HepG2 (cell line): Measurements from ENCODE around the gene ORMDL3. TPM values are rescaled to one million over a fixed set of nuclear protein-coding genes. Genes with fewer than 3 reads are reported as not detected.

Source experiments
- ATAC-seq: fragments of 200-7000 bp; cut with Tn5 transposase; 3 replicates; pipeline ENCODE4 v1.9.1; 2020; ENCODE audit warnings: mild to moderate bottlenecking, moderate library complexity
- BruUV-seq: library from RNA; stranded (reverse); fragments of 400-500 nt; replicated peaks from 2 replicates; lab custom pipeline; 2021; lab: Mats Ljungman, UMichigan
- CTCF ChIA-PET: fragments of 300-600 bp; formaldehyde crosslinking; extraction: SDS; loops from one replicate; lab custom pipeline; 2021; ENCODE audit warnings: low total read pairs, inconsistent platforms, low intra/inter-chr PET ratio; lab: Yijun Ruan, JAX
- POLR2A ChIA-PET: fragments of 350-600 bp; sonication (Branson Sonifier 250); formaldehyde crosslinking; loops from one replicate; lab custom pipeline; 2020; ENCODE audit warnings: antibody characterized with exemption, inconsistent platforms; lab: Yijun Ruan, JAX
- DNase-seq: peaks from one replicate; pipeline ENCODE4 v3.0.0-alpha.2; 2015; ENCODE audit warnings: low spot score
- FAIRE-seq: peaks from 3 replicates; lab custom pipeline; 2011; peaks lifted over from hg19 to GRCh38; lab: Jason Lieb, UNC
- H2AFZ ChIP-seq: one replicate; pipeline ENCODE4 v1.6.1; 2011; ENCODE audit warnings: low read length, inconsistent platforms
- H3K27ac ChIP-seq: fragments of 300-600 bp; 3 replicates; pipeline ENCODE4 v1.8.0; 2011; ENCODE audit warnings: mixed run types, mild to moderate bottlenecking, mixed read lengths, low read length, inconsistent platforms; ENCODE audit not compliant: insufficient read depth; ENCODE audit errors: extremely low read length
- H3K27me3 ChIP-seq, 2 experiments: fragments of 200-600 bp in 1 of 2; 2 replicates in 1 of 2; 3 replicates in 1 of 2; pipeline versions ENCODE4 v1.6.0 to v1.8.0; 2011; ENCODE audit warnings: low read length in 2 of 2, mild to moderate bottlenecking in 2 of 2, moderate library complexity in 2 of 2, inconsistent platforms in 1 of 2; ENCODE audit not compliant: insufficient read depth in 2 of 2, control insufficient read depth in 1 of 2
- H3K36me3 ChIP-seq, 2 experiments: fragments of 200-600 bp in 1 of 2; replicated peaks in 1 of 2; 2 replicates in 1 of 2; 3 replicates in 1 of 2; pipeline versions ENCODE4 v1.5.1 to v1.8.0; 2011; ENCODE audit warnings: low read length in 2 of 2, inconsistent platforms in 1 of 2; ENCODE audit not compliant: insufficient read depth in 2 of 2, control insufficient read depth in 1 of 2
- H3K4me1 ChIP-seq: 2 replicates; pipeline ENCODE4 v1.5.1; 2012; ENCODE audit warnings: low read length, inconsistent platforms; ENCODE audit not compliant: insufficient read depth
- H3K4me2 ChIP-seq: 2 replicates; pipeline ENCODE4 v1.6.0; 2011; ENCODE audit warnings: low read depth, low read length, inconsistent platforms
- H3K4me3 ChIP-seq, 3 experiments: fragments of 200-600 bp in 1 of 3; sonication (generic), shearing (Covaris generic) in 1 of 3; replicated peaks in 1 of 3; 2 replicates each; pipeline ENCODE4 v1.5.1; 2011 to 2016; ENCODE audit warnings: low read length in 3 of 3, inconsistent platforms in 2 of 3, low read depth in 2 of 3, mild to moderate bottlenecking in 2 of 3, control low read depth in 1 of 3, mixed read lengths in 1 of 3; ENCODE audit not compliant: insufficient read depth in 1 of 3
- H3K79me2 ChIP-seq: one replicate; pipeline ENCODE4 v1.6.1; 2011; ENCODE audit warnings: low read length, inconsistent platforms; ENCODE audit not compliant: insufficient read depth
- H3K9ac ChIP-seq: 2 replicates; pipeline ENCODE4 v1.6.0; 2011; ENCODE audit warnings: mild to moderate bottlenecking, low read depth, low read length, inconsistent platforms; ENCODE audit not compliant: insufficient read depth
- H3K9me3 ChIP-seq: 2 replicates; pipeline ENCODE4 v1.5.1; 2012; ENCODE audit warnings: mild to moderate bottlenecking, low read length
- H4K20me1 ChIP-seq: 2 replicates; pipeline ENCODE4 v1.6.0; 2011; ENCODE audit warnings: inconsistent platforms, mild to moderate bottlenecking, low read length, moderate library complexity; ENCODE audit not compliant: insufficient read depth
- CENPT ChIP-seq: sonication (generic); formaldehyde crosslinking; IDR thresholded peaks from 2 replicates; pipeline ENCODE4 v1.8.0; 2022; ENCODE audit warnings: low read depth, mild to moderate bottlenecking, moderate library complexity, missing genetic modification reagents
- NFAT5 ChIP-seq: sonication (generic); formaldehyde crosslinking; IDR thresholded peaks from 2 replicates; pipeline ENCODE4 v1.4.0; 2020; ENCODE audit warnings: missing genetic modification reagents
- SMYD3 ChIP-seq: sonication (generic); formaldehyde crosslinking; IDR thresholded peaks from 2 replicates; pipeline ENCODE4 v1.8.1; 2023; ENCODE audit warnings: mild to moderate bottlenecking, missing genetic modification reagents
- TOPORS ChIP-seq: sonication (generic); formaldehyde crosslinking; IDR thresholded peaks from 2 replicates; pipeline ENCODE4 v1.8.0; 2023; ENCODE audit warnings: mild to moderate bottlenecking, missing genetic modification reagents
- XRCC5 ChIP-seq: fragments of 200-400 bp; formaldehyde crosslinking; optimal IDR thresholded peaks from 2 replicates; pipeline ENCODE3; 2017; ENCODE audit warnings: mild to moderate bottlenecking, low read length
- ZNF496 ChIP-seq: sonication (generic); formaldehyde crosslinking; IDR thresholded peaks from 2 replicates; pipeline ENCODE4 v1.8.1; 2023; ENCODE audit warnings: mild to moderate bottlenecking, moderate library complexity, missing genetic modification reagents; ENCODE audit not compliant: insufficient replicate concordance
- ZNF7 ChIP-seq: IDR thresholded peaks from 2 replicates; pipeline ENCODE4 v1.6.1; 2016; ENCODE audit warnings: missing biosample characterization, missing genetic modification reagents
- WGBS: methylation state at CpG from one replicate; pipeline ENCODE4 v1.1.6; 2017; ENCODE audit warnings: low lambda C conversion rate; 5-methylcytosine and 5-hydroxymethylcytosine counted together
- in situ Hi-C: cut with HindIII; loops from 2 replicates; pipeline ENCODE4 v1.10.0; 2017; ENCODE audit warnings: low pct_unique_long_range_greater_than_20kb; ENCODE audit not compliant: extremely low pct_ligation_motif_present
- intact Hi-C: fragments of 100-400 bp; cut with micrococcal nuclease; formaldehyde crosslinking; loops from one replicate; pipeline ENCODE4 v1.10.0; 2022; ENCODE audit not compliant: unreplicated experiment
- polyA plus RNA-seq, 8 experiments: library from polyadenylated mRNA; depleted of rRNA in 3 of 8; stranded (reverse) in 7 of 8; unstranded in 1 of 8; fragments of >200 nt; fragmentation: Illumina TruSeq in 4 of 8; extraction: Trizol in 4 of 8; gene quantifications; 2 replicates each; pipeline versions ENCODE4 v1.2.1 to v1.2.3, GENCODE V29; 2011 to 2016; ENCODE audit warnings: low read depth in 4 of 8, missing spikeins in 1 of 8, mixed read lengths in 1 of 8; ENCODE audit not compliant: insufficient read depth in 1 of 8
- total RNA-seq, 5 experiments: library from RNA; depleted of rRNA; stranded (reverse); fragments of >200 nt; fragmentation: Illumina TruSeq; extraction: Trizol; gene quantifications; 2 replicates each; pipeline ENCODE4 v1.2.3, GENCODE V29; 2016; ENCODE audit warnings: low read depth in 1 of 5
- TF ChIP-seq, protein P1 (sequence below): sonication (generic); formaldehyde crosslinking; IDR thresholded peaks from 2 replicates; pipeline ENCODE4 v1.5.0; 2020; ENCODE audit warnings: mild to moderate bottlenecking, missing genetic modification reagents
- TF ChIP-seq, protein P2 (sequence below): sonication (generic); formaldehyde crosslinking; IDR thresholded peaks from 2 replicates; pipeline ENCODE4 v1.4.0; 2020; ENCODE audit warnings: mild to moderate bottlenecking, missing genetic modification reagents

Gene ORMDL3
- total and polyA plus RNA-seq, 2 of the 13 experiments (the other 11 are each of a cell fraction or from before 2014, with no cell fraction given) = 181 to 384 TPM

GRCh38 chr17:39903158-39903884 is 24.1 kb downstream of the ORMDL3 start:
- Histone ChIP-seq H3K9ac (no peak overlapping the region), H4K20me1 (no peaks in the 10 kb centered on the region), H3K27ac (no peak overlapping the region), H3K4me3 (no peak overlapping the region), H3K9me3 (no peaks in the 10 kb centered on the region), H3K27me3 (no peaks in the 10 kb centered on the region), H3K4me2 (no peak overlapping the region)
- ATAC-seq = no peak
- intact Hi-C loops (no loop called here), in situ Hi-C loops (no loop called here)
- DNase-seq = no peak
- WGBS = 98% methylated on average over 4 of the region's 4 CpGs
- POLR2A ChIA-PET = interaction anchor here (0.6 to 1.9 kb wide), 3 partner anchors 13 to 27 kb away, joined by 3 to 6 read pairs (median 4); no protein-coding TSS in a partner anchor
- TF ChIP-seq, protein P1, sequence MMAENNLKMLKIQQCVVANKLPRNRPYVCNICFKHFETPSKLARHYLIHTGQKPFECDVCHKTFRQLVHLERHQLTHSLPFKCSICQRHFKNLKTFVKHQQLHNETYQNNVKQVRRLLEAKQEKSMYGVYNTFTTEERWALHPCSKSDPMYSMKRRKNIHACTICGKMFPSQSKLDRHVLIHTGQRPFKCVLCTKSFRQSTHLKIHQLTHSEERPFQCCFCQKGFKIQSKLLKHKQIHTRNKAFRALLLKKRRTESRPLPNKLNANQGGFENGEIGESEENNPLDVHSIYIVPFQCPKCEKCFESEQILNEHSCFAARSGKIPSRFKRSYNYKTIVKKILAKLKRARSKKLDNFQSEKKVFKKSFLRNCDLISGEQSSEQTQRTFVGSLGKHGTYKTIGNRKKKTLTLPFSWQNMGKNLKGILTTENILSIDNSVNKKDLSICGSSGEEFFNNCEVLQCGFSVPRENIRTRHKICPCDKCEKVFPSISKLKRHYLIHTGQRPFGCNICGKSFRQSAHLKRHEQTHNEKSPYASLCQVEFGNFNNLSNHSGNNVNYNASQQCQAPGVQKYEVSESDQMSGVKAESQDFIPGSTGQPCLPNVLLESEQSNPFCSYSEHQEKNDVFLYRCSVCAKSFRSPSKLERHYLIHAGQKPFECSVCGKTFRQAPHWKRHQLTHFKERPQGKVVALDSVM (CRISPR knock-in tag) = peak; percentile 59
- TF ChIP-seq SMYD3 (CRISPR knock-in tag) (no peak), NFAT5 (CRISPR knock-in tag) (no peak), TOPORS (no peak), ZNF496 (CRISPR knock-in tag) (no peak), CENPT (CRISPR knock-in tag) (no peak), ZNF7 (CRISPR knock-in tag) (no peak), XRCC5 (no peak)
- TF ChIP-seq, protein P2, sequence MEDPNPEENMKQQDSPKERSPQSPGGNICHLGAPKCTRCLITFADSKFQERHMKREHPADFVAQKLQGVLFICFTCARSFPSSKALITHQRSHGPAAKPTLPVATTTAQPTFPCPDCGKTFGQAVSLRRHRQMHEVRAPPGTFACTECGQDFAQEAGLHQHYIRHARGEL (CRISPR knock-in tag) = no peak
- TF ChIP-seq, all 625 proteins: peak for 1
- BruUV-seq = no TSS peak
- CTCF ChIA-PET = no interaction called here
- Histone ChIP-seq H3K79me2 (no peaks in the 10 kb centered on the region), H3K4me1 (peaks cover 24% of the 10 kb centered on the region), H3K36me3 (no peaks in the 10 kb centered on the region), H2AFZ (no peak overlapping the region)
- no peak for FAIRE-seq
